ENCODE measurements around the gene SLC19A3.
"Not testable (repeated sequence)": the region's sequence is repeated elsewhere in the genome, so short reads cannot be mapped to it uniquely, and the experiment has no call there.

Gene SLC19A3

GRCh38 chr2:227717687-227718567, at the start of gene SLC19A3:
SLC19A3 (minus strand) TSS chr2:227718028; CDS start chr2:227702318, 15,710 bp downstream.
- DNase-seq = peak; percentile 47

GRCh38 chr2:227766373-227766883, 48.6 kb upstream of the SLC19A3 start:
- DNase-seq = no peak

DNA sequence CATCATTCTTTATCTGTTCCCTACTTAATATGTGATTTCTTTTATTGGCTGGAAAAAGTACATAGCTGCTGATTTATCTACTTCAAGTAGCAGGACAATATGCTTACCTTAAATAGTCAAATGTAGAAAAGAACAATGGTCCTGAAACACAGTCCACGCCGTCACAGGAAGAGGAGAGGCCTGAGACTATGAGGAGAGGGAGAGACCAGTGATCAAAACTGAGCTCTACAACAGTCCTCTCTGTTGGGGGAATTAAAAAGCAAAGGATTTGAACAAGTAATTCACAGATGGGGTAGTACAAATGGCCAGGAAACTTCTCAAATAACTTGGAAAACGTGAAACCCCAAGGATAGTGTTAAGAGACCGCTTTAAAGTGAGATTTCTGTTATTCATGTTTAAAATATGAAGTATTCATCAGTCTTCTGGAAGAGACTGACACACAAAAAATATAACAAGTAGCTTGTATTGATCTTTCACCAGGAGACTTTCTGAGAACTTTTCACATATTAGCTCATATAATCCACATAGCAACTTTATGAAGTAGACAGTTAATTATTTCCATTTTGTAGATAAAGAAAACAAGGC, 48.1 kb upstream of the SLC19A3 start:
- DNase-seq = no peak

GRCh38 chr2:227761740-227762476, 44.1 kb upstream of the SLC19A3 start:
- no peak for DNase-seq

GRCh38 chr2:227759411-227760118, 41.7 kb upstream of the SLC19A3 start:
- no peak for DNase-seq

GRCh38 chr2:227756261-227756660, 38.4 kb upstream of the SLC19A3 start:
- not testable (repeated sequence) for DNase-seq

- DNase-seq = no peak
Measured at GRCh38 chr2:227748079-227748478, 30.3 kb upstream of the SLC19A3 start.

GRCh38 chr2:227745594-227745993, 27.8 kb upstream of the SLC19A3 start, which contains the start of gene SCYGR8:
SCYGR8 (plus strand) TSS chr2:227745894; CDS start chr2:227745894, 0 bp downstream.
- DNase-seq = no peak

- not testable (repeated sequence) for DNase-seq
Measured at GRCh38 chr2:227740705-227741104, 22.9 kb upstream of the SLC19A3 start.

- DNase-seq = no peak
Measured at GRCh38 chr2:227739351-227739750, 21.5 kb upstream of the SLC19A3 start.

DNA sequence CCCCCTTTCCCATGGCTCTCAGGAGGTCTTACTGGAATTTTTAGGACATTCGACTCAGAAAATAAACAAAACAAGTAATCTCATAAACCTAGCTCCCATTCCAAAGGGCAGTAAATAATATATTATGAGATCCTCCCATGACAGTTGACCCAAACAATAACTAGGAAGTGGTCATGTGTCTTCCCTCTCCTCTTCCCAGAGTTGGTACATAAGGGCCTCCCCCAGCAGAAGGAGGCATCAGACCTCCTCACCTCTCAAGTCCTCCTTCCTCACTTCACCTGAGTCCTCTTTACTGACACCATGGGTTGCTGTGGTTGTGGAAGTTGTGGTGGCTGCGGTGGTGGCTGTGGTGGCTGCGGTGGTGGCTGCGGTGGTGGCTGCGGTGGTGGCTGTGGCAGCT, 10.2 kb upstream of the SLC19A3 start, which contains the start of gene SCYGR7:
Gene SCYGR7, plus strand, starts transcription at position 301 of the 400 bp plus-strand sequence. Its CDS starts 0 bp downstream, at position 301.
- no peak for DNase-seq

- DNase-seq = no peak
Measured at GRCh38 chr2:227724394-227725039, 6.7 kb upstream of the SLC19A3 start, which contains the start of gene SCYGR6. SCYGR6 (minus strand) TSS chr2:227724757; CDS start chr2:227724757, 0 bp downstream.

DNA sequence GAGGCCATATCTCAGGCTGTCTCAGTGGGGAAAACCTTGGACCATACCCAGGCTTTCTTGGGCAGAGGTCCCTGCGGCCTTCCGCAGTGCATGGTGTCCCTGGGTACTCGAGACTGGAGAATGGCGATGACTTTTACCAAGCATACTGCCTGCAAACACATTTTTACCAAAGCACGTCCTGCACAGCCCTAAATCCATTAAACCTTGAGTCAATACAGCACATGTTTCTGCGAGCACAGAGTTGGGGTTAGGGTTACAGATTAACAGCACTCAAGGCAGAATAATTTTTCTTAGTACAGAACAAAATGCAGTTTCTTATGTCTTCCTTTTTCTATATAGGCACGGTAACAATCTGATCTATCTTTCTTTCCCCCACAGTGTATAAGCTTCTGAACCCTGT, 5.0 kb upstream of the SLC19A3 start:
- not testable (repeated sequence) for DNase-seq

DNA sequence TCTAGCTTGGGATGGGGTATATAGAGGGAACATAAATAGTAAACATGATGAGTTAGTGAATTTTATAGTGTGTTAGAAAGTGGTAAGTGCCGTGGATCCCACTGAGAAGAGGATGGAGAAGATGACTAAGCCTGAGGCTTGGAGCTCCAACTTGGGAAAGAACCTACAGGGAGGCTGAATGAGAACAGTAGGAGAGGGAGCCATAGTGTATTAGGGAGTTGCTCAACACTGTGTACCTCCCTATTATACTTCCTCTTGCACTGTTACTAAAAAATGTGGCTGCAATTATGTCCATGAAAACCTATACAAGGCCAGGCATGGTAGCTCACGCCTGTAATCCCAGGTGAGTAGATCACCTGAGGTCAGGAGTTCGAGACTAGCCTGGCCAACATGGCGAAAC, 2.9 kb upstream of the SLC19A3 start:
- DNase-seq = no peak

GRCh38 chr2:227719641-227720040, 1.8 kb upstream of the SLC19A3 start:
- no peak for DNase-seq

DNA sequence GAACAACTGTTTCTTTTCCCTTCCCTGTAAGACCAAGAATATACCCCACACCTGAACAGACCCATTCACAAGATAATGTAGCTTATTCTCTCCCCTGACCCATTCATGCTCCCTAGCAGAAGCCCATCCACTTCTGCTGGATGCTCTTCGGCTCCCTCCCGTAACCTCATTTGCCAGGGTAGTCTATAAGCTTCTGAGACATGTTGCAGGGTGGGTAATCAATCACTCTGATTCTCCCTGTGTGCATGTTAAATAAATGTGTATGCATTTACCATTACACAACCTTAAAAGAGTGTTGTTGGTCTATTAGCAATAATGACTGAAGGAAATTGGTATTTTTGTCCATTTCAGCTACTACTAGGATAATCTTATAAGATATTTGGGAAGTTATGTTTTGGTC, 1.3 kb downstream of the SLC19A3 start:
- DNase-seq = no peak

DNA sequence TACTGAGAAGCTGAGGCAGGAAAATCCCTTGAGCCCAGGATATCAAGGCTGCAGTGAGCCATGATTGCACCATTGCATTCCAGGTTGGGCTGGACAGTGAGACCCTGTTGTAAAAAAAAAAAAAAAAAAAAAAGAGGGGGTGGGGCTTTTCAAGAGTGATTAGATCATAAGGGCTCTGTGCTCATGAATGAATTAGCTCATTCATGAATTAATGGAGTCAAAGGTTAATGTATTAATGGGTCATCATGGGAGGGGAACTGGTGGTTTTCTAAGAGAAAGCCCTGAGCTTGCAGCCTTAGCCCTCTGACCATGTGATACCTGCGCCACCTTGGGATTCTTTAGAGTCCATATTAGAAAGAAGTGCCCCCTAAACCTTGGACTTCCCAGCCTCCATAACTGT, 4.5 kb downstream of the SLC19A3 start:
- DNase-seq = no peak

DNA sequence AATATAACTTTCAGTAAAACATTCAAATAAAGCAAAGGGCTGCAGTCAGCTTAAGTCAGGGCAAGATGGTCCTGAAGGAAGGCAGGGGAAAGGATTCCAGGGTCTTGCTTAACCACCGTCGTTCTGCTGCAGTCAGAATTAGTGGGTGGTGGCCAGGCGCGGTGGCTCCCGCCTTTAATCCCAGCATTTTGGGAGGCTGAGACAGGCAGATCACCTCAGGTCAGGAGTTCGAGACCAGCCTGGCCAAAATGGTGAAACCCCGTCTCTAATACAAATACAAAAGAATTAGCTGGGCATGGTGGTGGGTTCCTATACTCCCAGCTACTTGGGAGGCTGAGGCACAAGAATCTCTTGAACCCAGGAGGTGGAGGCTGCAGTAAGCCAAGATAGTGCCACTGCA, 6.8 kb downstream of the SLC19A3 start:
- no peak for DNase-seq

GRCh38 chr2:227707390-227707789, 10.4 kb downstream of the SLC19A3 start:
- DNase-seq = no peak

GRCh38 chr2:227706859-227707258, 11.0 kb downstream of the SLC19A3 start:
- DNase-seq = no peak

GRCh38 chr2:227703961-227704360, 13.9 kb downstream of the SLC19A3 start:
- DNase-seq = no peak

DNA sequence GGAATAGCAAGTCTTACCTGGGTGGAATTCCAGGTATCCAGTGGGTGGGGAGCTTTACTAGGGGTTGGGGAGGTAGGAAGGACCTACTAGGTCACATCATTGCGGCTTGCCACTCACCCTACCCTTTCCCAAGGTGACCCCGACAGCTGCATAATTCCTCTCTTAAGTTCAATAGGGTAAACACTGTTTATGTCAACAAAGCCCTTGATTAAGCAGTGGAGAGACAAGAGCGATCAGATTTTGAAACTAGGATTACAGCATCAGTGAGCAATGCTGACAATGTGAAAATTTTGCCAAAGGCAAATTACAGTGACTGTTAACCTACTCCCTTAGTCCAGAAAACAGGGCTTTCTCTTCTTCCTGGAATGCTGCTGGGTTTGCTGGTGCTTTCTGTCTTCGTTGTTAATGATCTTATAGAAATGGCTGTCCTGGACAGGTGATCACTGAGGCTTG, 14.5 kb downstream of the SLC19A3 start:
- DNase-seq = no peak
